Mammary epithelial cell (primary cell): ENCODE data around the gene CEMP1.

Experiments
- CTCF ChIP-seq, 2 donors: IDR thresholded peaks in 1 of 2; conservative IDR thresholded peaks in 1 of 2; 2 replicates each; pipeline ENCODE4 v1.5.1; 2011 to 2012; ENCODE audit warnings: inconsistent platforms in 2 of 2, low read length in 2 of 2, mild to moderate bottlenecking in 2 of 2, control low read depth in 1 of 2, low read depth in 1 of 2; ENCODE audit not compliant: insufficient read depth in 1 of 2; ENCODE audit errors: extremely low read depth in 1 of 2
- EZH2 ChIP-seq: IDR thresholded peaks from 2 replicates; pipeline ENCODE4 v1.6.1; 2012; ENCODE audit warnings: low read length, inconsistent platforms, borderline replicate concordance

GRCh38 chr16:2486645-2487516 lies 44.3 kb downstream of the CEMP1 start:
- TF ChIP-seq CTCF (conservative IDR thresholded peaks at IDR 0.05 in 1 of 2, IDR thresholded peaks at IDR 0.05 in 1 of 2; ENCODE audit: extremely low read depth in 1 of 2, insufficient read depth in 1 of 2, low read depth in 1 of 2, low read length in 2 of 2) (peak in 1 of 2 donors; percentile 43), EZH2 (no peak)
